ENCODE measurements around the gene ZNF862.

DNA sequence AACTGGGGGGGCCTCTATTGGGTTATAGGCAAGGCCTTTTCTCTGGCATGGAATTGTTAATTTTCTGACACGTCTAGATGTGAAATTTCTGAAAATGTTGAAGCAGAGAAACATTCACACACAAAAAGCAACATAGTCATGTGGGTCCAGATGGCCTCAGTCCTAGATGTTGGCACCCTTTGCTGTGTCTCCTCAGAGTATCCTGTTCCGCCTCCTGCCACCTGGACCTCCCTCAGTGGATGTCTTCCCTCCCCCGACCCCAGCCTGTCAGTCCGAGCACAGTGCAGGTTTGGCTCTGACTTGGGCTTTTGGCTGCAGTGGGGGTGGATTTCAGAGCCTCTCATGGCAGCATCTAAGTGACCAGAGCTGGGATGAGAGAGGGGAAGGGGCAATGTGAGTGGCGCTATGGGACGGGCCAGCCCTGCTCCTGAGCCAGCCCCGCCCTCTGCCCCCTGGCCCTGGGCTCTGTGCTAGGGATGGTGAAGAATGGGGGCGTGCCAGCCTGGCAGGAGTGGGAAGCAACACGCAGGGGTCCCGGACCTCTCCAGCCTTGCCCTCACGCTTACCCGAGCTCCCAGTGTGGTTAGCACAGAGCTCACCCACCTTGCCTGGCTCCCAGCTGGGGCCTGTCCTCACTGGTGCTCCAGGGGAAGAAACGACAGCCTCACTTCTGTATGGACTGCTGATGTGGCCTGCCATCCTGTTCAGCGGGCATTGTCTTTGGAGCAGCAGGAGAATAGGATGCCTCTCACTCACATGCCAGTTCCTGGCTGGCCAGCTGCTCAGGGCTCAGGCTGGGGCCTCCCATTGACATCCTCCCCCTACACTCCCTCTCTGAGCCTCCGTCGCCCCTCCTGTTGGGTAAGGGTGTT, 41.8 kb downstream of the ZNF862 start:
- TF ChIP-seq CTCF (conservative IDR thresholded peaks at IDR 0.05) (no peak), ZFX (IDR thresholded peaks at IDR 0.05) (no peak)

All from C4-2B (cell line).